HCT116 (cell line): Measurements from ENCODE around the gene CRYBB1. TPM values are rescaled to one million over a fixed set of nuclear protein-coding genes. Genes with fewer than 3 reads are reported as not detected.

Experiments
- ATAC-seq: fragments of 200-7000 bp; cut with Tn5 transposase; 2 replicates; pipeline ENCODE4 v1.9.1; 2020; ENCODE audit warnings: mild to moderate bottlenecking, moderate library complexity
- BruUV-seq: library from RNA; stranded (reverse); fragments of 400-500 nt; replicated peaks from 2 replicates; lab custom pipeline; 2021; lab: Mats Ljungman, UMichigan
- CTCF ChIA-PET: fragments of 300-600 bp; sonication (Branson Sonifier 250); formaldehyde crosslinking; loops from one replicate; lab custom pipeline; 2021; ENCODE audit warnings: antibody characterized with exemption; lab: Charles Lee
- POLR2A ChIA-PET: fragments of 300-600, 350-600 bp; sonication (Branson Sonifier 250); formaldehyde crosslinking; loops from one replicate; lab custom pipeline; 2021; ENCODE audit warnings: antibody characterized with exemption; lab: Charles Lee
- RAD21 ChIA-PET, 2 experiments: fragments of 300-600 bp; sonication (Branson Sonifier 250); formaldehyde crosslinking; loops; one replicate each; lab custom pipeline; 2023; ENCODE audit warnings: low total read pairs in 2 of 2; ENCODE audit not compliant: uncharacterized antibody in 2 of 2, unreplicated experiment in 2 of 2, low non-redundant PET in 1 of 2; lab: Charles Lee
- DNase-seq: peaks from one replicate; pipeline ENCODE4 v3.0.0-alpha.2; 2010; ENCODE audit warnings: low read depth, low spot score
- H2AFZ ChIP-seq: fragments of 200-600 bp; shearing (Covaris generic), sonication (generic); 2 replicates; pipeline ENCODE4 v1.6.1; 2017; ENCODE audit warnings: low read depth, mixed run types, mixed read lengths, antibody characterized with exemption, low read length; ENCODE audit not compliant: poor library complexity, severe bottlenecking
- H3K27ac ChIP-seq: 2 replicates; pipeline ENCODE4 v1.5.1; 2012; ENCODE audit warnings: low read depth, low read length
- H3K27me3 ChIP-seq: fragments of 200-600 bp; sonication (generic); 2 replicates; pipeline ENCODE4 v1.6.1; 2016; ENCODE audit warnings: mixed run types, low read length, mixed read lengths; ENCODE audit not compliant: insufficient read depth
- H3K36me3 ChIP-seq, 2 experiments: fragments of 200-500 bp in 1 of 2; fragments of 200-600 bp in 1 of 2; sonication (Bioruptor generic) in 1 of 2; sonication (generic) in 1 of 2; 2 replicates each; pipeline versions ENCODE4 v1.5.1 to v1.6.1; 2014 to 2016; ENCODE audit warnings: low read length in 2 of 2, inconsistent platforms in 1 of 2, mixed read lengths in 1 of 2, mixed run types in 1 of 2; ENCODE audit not compliant: insufficient read depth in 2 of 2, control insufficient read depth in 1 of 2
- H3K4me1 ChIP-seq, 2 experiments: fragments of 200-600 bp in 1 of 2; sonication (generic) in 1 of 2; 2 replicates each; pipeline versions ENCODE4 v1.5.1 to v1.6.1; 2012 to 2017; ENCODE audit warnings: low read length in 2 of 2, inconsistent platforms in 1 of 2, mild to moderate bottlenecking in 1 of 2, mixed read lengths in 1 of 2, mixed run types in 1 of 2, moderate library complexity in 1 of 2; ENCODE audit not compliant: insufficient read depth in 2 of 2, control insufficient read depth in 1 of 2
- H3K4me2 ChIP-seq: fragments of 200-600 bp; sonication (generic); 2 replicates; pipeline ENCODE4 v1.6.1; 2017; ENCODE audit warnings: mixed run types, low read length, mixed read lengths
- H3K4me3 ChIP-seq, 2 experiments: fragments of 200-600 bp in 1 of 2; sonication (generic) in 1 of 2; replicated peaks in 1 of 2; 2 replicates each; pipeline ENCODE4 v1.5.1; 2011 to 2016; ENCODE audit warnings: low read length in 2 of 2, control low read depth in 1 of 2, low read depth in 1 of 2, mild to moderate bottlenecking in 1 of 2, mixed read lengths in 1 of 2, mixed run types in 1 of 2
- H3K79me2 ChIP-seq: fragments of 200-600 bp; sonication (generic); 2 replicates; pipeline ENCODE4 v1.6.1; 2017; ENCODE audit warnings: mild to moderate bottlenecking, mixed run types, low read length, moderate library complexity, mixed read lengths; ENCODE audit not compliant: insufficient read depth
- H3K9ac ChIP-seq: fragments of 200-600 bp; sonication (generic); 2 replicates; pipeline ENCODE4 v1.6.1; 2016; ENCODE audit warnings: low read length, mixed read lengths
- H3K9me2 ChIP-seq: fragments of 200-600 bp; sonication (generic), shearing (Covaris generic); 2 replicates; pipeline ENCODE4 v1.6.1; 2017; ENCODE audit warnings: mixed run types, mild to moderate bottlenecking, moderate library complexity; ENCODE audit not compliant: insufficient read depth
- H3K9me3 ChIP-seq, 2 experiments: fragments of 200-500 bp in 1 of 2; fragments of 200-600 bp in 1 of 2; sonication (Bioruptor generic) in 1 of 2; sonication (generic) in 1 of 2; 2 replicates each; pipeline ENCODE4 v1.6.1; 2014 to 2017; ENCODE audit warnings: low read length in 2 of 2, mixed read lengths in 2 of 2, inconsistent platforms in 1 of 2, low read depth in 1 of 2, mild to moderate bottlenecking in 1 of 2, mixed run types in 1 of 2, moderate library complexity in 1 of 2; ENCODE audit not compliant: control insufficient read depth in 1 of 2, insufficient read depth in 1 of 2
- H4K20me1 ChIP-seq: fragments of 200-600 bp; sonication (generic), shearing (Covaris generic); 2 replicates; pipeline ENCODE4 v1.6.1; 2017; ENCODE audit warnings: mixed run types, mild to moderate bottlenecking, moderate library complexity; ENCODE audit not compliant: insufficient read depth
- ATF3 ChIP-seq: IDR thresholded peaks from 2 replicates; pipeline ENCODE4 v1.6.1; 2012
- EGR1 ChIP-seq: IDR thresholded peaks from 2 replicates; pipeline ENCODE4 v1.6.1; 2012; ENCODE audit warnings: low read depth
- ELF1 ChIP-seq: IDR thresholded peaks from 2 replicates; pipeline ENCODE4 v1.6.1; 2012; ENCODE audit warnings: low read depth, borderline replicate concordance
- FOSL1 ChIP-seq: IDR thresholded peaks from 2 replicates; pipeline ENCODE4 v1.6.1; 2012; ENCODE audit warnings: low read depth
- MAX ChIP-seq: IDR thresholded peaks from 2 replicates; pipeline ENCODE4 v1.6.1; 2012
- POLR2A ChIP-seq: IDR thresholded peaks from 2 replicates; pipeline ENCODE4 v1.7.0; 2011; ENCODE audit warnings: borderline replicate concordance; ENCODE audit not compliant: insufficient read depth, insufficient read length; ENCODE audit errors: extremely low read depth
- RAD21 ChIP-seq: IDR thresholded peaks from 2 replicates; pipeline ENCODE4 v1.6.1; 2012; ENCODE audit warnings: low read depth, mild to moderate bottlenecking
- REST ChIP-seq: IDR thresholded peaks from 2 replicates; pipeline ENCODE4 v1.6.1; 2012; ENCODE audit warnings: low read depth
- SIN3A ChIP-seq: IDR thresholded peaks from 2 replicates; pipeline ENCODE4 v1.6.1; 2012; ENCODE audit warnings: low read depth
- SP1 ChIP-seq: IDR thresholded peaks from 2 replicates; pipeline ENCODE4 v1.6.1; 2012; ENCODE audit warnings: low read depth
- SRF ChIP-seq: IDR thresholded peaks from 2 replicates; pipeline ENCODE4 v1.6.1; 2012; ENCODE audit warnings: low read depth
- YY1 ChIP-seq: IDR thresholded peaks from 2 replicates; pipeline ENCODE4 v1.6.1; 2011; ENCODE audit warnings: low read length, low read depth, moderate library complexity, mild to moderate bottlenecking; ENCODE audit not compliant: insufficient replicate concordance; ENCODE audit errors: extremely low read depth
- ZFX ChIP-seq: fragments of 450-650 bp; IDR thresholded peaks from 2 replicates; pipeline ENCODE4 v1.6.1; 2017
- ZNF274 ChIP-seq: fragments of 200-500 bp; sonication (Bioruptor generic); IDR thresholded peaks from 2 replicates; pipeline ENCODE4 v1.6.1; 2014; ENCODE audit warnings: mild to moderate bottlenecking, low read depth, low read length, inconsistent platforms
- intact Hi-C: fragments of 100-400 bp; cut with micrococcal nuclease; formaldehyde crosslinking; loops from 2 replicates; pipeline ENCODE4 v1.10.0; 2022
- total RNA-seq: library from RNA; stranded (reverse); gene quantifications from one replicate; pipeline ENCODE4 v1.2.1, GENCODE V29; 2021; ENCODE audit not compliant: unreplicated experiment

Gene CRYBB1
- total RNA-seq, 1 experiment from 2014 or later, result not detected

GRCh38 chr22:26559961-26560575, 57.8 kb downstream of the CRYBB1 start:
- no TSS peak for BruUV-seq
- Histone ChIP-seq H3K4me1 (no peaks in the 10 kb centered on the region), H3K9ac (no peak overlapping the region), H3K27me3 (no peaks in the 10 kb centered on the region), H3K4me3 (no peak overlapping the region), H3K4me2 (no peak overlapping the region), H2AFZ (no peak overlapping the region), H4K20me1 (no peaks in the 10 kb centered on the region), H3K27ac (no peak overlapping the region), H3K79me2 (no peaks in the 10 kb centered on the region), H3K36me3 (no peaks in the 10 kb centered on the region), H3K9me2 (no peaks in the 10 kb centered on the region), H3K9me3 (no peaks in the 10 kb centered on the region)
- ChIA-PET POLR2A (no interaction called here), CTCF (no interaction called here), RAD21 (no interaction called here)
- TF ChIP-seq RAD21, result no peak
- DNase-seq (no peak), ATAC-seq (no peak)
- intact Hi-C loops, result no loop called here

- no peak for TF ChIP-seq SIN3A
- no peak for TF ChIP-seq FOSL1
- TF ChIP-seq YY1, result no peak
- TF ChIP-seq REST, result no peak
- TF ChIP-seq MAX, result no peak
- TF ChIP-seq SP1, result no peak
- no peak for TF ChIP-seq ELF1
- TF ChIP-seq ZFX, result no peak
- no peak for TF ChIP-seq POLR2A
- TF ChIP-seq EGR1, result no peak
- no peak for TF ChIP-seq ATF3
- TF ChIP-seq SRF, result no peak
- no peak for TF ChIP-seq ZNF274
- TF ChIP-seq, all 23 proteins: peak for 0
- ChIA-PET RAD21 (no interaction called here), CTCF (no interaction called here), POLR2A (no interaction called here)
- Histone ChIP-seq H3K4me2 (no peak overlapping the region), H3K27ac (no peak overlapping the region), H3K79me2 (no peaks in the 10 kb centered on the region), H3K36me3 (no peaks in the 10 kb centered on the region), H2AFZ (no peak overlapping the region), H3K9me3 (no peaks in the 10 kb centered on the region), H3K4me1 (no peaks in the 10 kb centered on the region), H4K20me1 (no peaks in the 10 kb centered on the region), H3K4me3 (no peak overlapping the region), H3K9ac (no peak overlapping the region), H3K9me2 (no peaks in the 10 kb centered on the region), H3K27me3 (no peaks in the 10 kb centered on the region)
- DNase-seq, result no peak
- BruUV-seq, result no TSS peak
- intact Hi-C loops, result no loop called here
- no peak for ATAC-seq
Measured at GRCh38 chr22:26558248-26558895, 59.5 kb downstream of the CRYBB1 start.
